Chondrocyte (in vitro differentiated cells): ENCODE results near the gene EGF. TPM values are rescaled to one million over a fixed set of nuclear protein-coding genes. Genes with fewer than 3 reads are reported as not detected.
A peak's percentile ranks its signal among the peaks of the same experiment; 100 is the strongest.

Source experiments
- DNase-seq: peaks from one replicate; pipeline ENCODE4 v3.0.0; 2021; ENCODE audit warnings: mixed read lengths, low spot score
- H3K27ac Mint-ChIP-seq: one replicate; pipeline ENCODE4 v1.8.0; 2021; ENCODE audit warnings: mild to moderate bottlenecking, moderate library complexity, mixed read lengths; ENCODE audit not compliant: unreplicated experiment
- H3K27me3 Mint-ChIP-seq: 2 replicates; pipeline ENCODE4 v1.8.0; 2021; ENCODE audit warnings: low read depth, mixed read lengths
- H3K36me3 Mint-ChIP-seq: 2 replicates; pipeline ENCODE4 v1.8.0; 2021; ENCODE audit warnings: low read depth, mixed read lengths
- H3K4me1 Mint-ChIP-seq: 2 replicates; pipeline ENCODE4 v1.8.0; 2021; ENCODE audit warnings: low read depth, mild to moderate bottlenecking, mixed read lengths
- H3K4me3 Mint-ChIP-seq: one replicate; pipeline ENCODE4 v1.8.0; 2021; ENCODE audit warnings: mild to moderate bottlenecking, moderate library complexity, mixed read lengths; ENCODE audit not compliant: unreplicated experiment
- H3K9me3 Mint-ChIP-seq: 2 replicates; pipeline ENCODE4 v1.8.0; 2021; ENCODE audit warnings: low read depth, mixed read lengths
- CTCF ChIP-seq: fragments of 200-600 bp; sonication (generic); IDR thresholded peaks from 2 replicates; pipeline ENCODE4 v1.5.0; 2021; ENCODE audit warnings: antibody characterized with exemption, mild to moderate bottlenecking, moderate library complexity
- total RNA-seq: library from RNA; stranded (reverse); gene quantifications from 3 replicates; pipeline ENCODE4 v1.2.1, GENCODE V29; 2021

Gene EGF
- total RNA-seq, 1 donor from 2014 or later: 1.4 TPM

- H3K27ac Mint-ChIP-seq: no peak overlapping the region
- H3K4me3 Mint-ChIP-seq: no peak overlapping the region
- no peak for TF ChIP-seq CTCF
- DNase-seq: no peak
- H3K4me1 Mint-ChIP-seq: no peaks in the 10 kb centered on the region
- H3K27me3 Mint-ChIP-seq: peaks cover 4% of the 10 kb centered on the region
- H3K36me3 Mint-ChIP-seq: no peaks in the 10 kb centered on the region
- H3K9me3 Mint-ChIP-seq: no peaks in the 10 kb centered on the region
These were observed 57.2 kb downstream of the EGF start for GRCh38 chr4:109969919-109970318.

- Mint-ChIP-seq H3K4me3 (no peak overlapping the region), H3K9me3 (no peaks in the 10 kb centered on the region), H3K27ac (no peak overlapping the region), H3K4me1 (no peaks in the 10 kb centered on the region), H3K36me3 (no peaks in the 10 kb centered on the region), H3K27me3 (peaks cover 4% of the 10 kb centered on the region)
- no peak for DNase-seq
- TF ChIP-seq CTCF: no peak
These were observed 60.3 kb downstream of the EGF start for GRCh38 chr4:109972786-109973528.

- no peak for DNase-seq
- no peak overlapping the region for H3K27ac Mint-ChIP-seq
- H3K9me3 Mint-ChIP-seq: no peaks in the 10 kb centered on the region
- H3K27me3 Mint-ChIP-seq: peaks cover 4% of the 10 kb centered on the region
- H3K4me1 Mint-ChIP-seq: no peaks in the 10 kb centered on the region
- no peaks in the 10 kb centered on the region for H3K36me3 Mint-ChIP-seq
- no peak for TF ChIP-seq CTCF
- H3K4me3 Mint-ChIP-seq: no peak overlapping the region
These were observed 60.8 kb downstream of the EGF start for GRCh38 chr4:109973529-109973905.

- H3K27me3 Mint-ChIP-seq: peaks cover 4% of the 10 kb centered on the region
- no peak for TF ChIP-seq CTCF
- H3K4me3 Mint-ChIP-seq: no peak overlapping the region
- no peaks in the 10 kb centered on the region for H3K9me3 Mint-ChIP-seq
- H3K4me1 Mint-ChIP-seq: peaks cover 13% of the 10 kb centered on the region
- DNase-seq: no peak
- H3K27ac Mint-ChIP-seq: no peak overlapping the region
- H3K36me3 Mint-ChIP-seq: no peaks in the 10 kb centered on the region
These were observed 63.5 kb downstream of the EGF start for GRCh38 chr4:109976189-109976588.

GRCh38 chr4:109977854-109978501 is 65.3 kb downstream of the EGF start:
- H3K27ac Mint-ChIP-seq: no peak overlapping the region
- H3K9me3 Mint-ChIP-seq: no peaks in the 10 kb centered on the region
- H3K36me3 Mint-ChIP-seq: no peaks in the 10 kb centered on the region
- peaks cover 14% of the 10 kb centered on the region for H3K4me1 Mint-ChIP-seq
- no peak for DNase-seq
- no peak overlapping the region for H3K4me3 Mint-ChIP-seq
- peaks cover 2% of the 10 kb centered on the region for H3K27me3 Mint-ChIP-seq
- TF ChIP-seq CTCF: peak; percentile 91
